AG04449 (cell line): ENCODE measurements around the gene FRMD4A.
"Not testable (repeated sequence)": the region's sequence is repeated elsewhere in the genome, so short reads cannot be mapped to it uniquely, and the experiment has no call there.

Experiments
- CTCF ChIA-PET: fragments of 350-600 bp; formaldehyde crosslinking; extraction: SDS; loops from one replicate; lab custom pipeline; 2021; ENCODE audit warnings: antibody characterized with exemption; lab: Yijun Ruan, JAX
- POLR2A ChIA-PET: fragments of 400-600, 350-600 bp; formaldehyde crosslinking; extraction: SDS; loops from one replicate; lab custom pipeline; 2020; ENCODE audit warnings: antibody characterized with exemption, inconsistent platforms; lab: Yijun Ruan, JAX
- DNase-seq: peaks from one replicate; pipeline ENCODE4 v3.0.0-alpha.2; 2010; ENCODE audit warnings: low read depth, low spot score
- H3K4me3 ChIP-seq: 2 replicates; pipeline ENCODE4 v1.5.1; 2011; ENCODE audit warnings: low read depth, mild to moderate bottlenecking, control low read depth, low read length
- TF ChIP-seq, protein P1 (sequence below): IDR thresholded peaks from one replicate; pipeline ENCODE4 v1.5.1; 2011; ENCODE audit warnings: mild to moderate bottlenecking, moderate library complexity, low read length, control low read depth, inconsistent platforms; ENCODE audit not compliant: insufficient read depth; ENCODE audit errors: missing control alignments

The FRMD4A gene

DNA sequence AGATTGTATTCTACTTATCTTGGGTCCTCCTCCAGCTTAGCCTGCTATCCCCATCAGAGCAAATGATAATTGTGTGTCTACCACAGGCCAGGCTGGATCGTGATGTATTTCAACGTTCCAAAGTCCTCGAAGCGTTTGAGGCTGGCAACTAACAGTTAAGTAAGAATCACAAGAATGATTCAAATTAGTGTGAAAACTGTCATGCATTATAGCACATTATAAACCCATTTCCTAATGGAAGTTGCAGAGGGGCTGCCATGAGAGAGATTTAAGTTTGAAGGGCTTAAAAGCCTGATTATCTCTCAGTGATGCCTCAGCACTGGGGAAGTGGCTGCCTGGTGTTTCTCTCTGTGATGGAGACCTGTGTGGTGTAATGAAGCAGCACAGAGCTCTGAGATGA lies 119.1 kb downstream of the FRMD4A start:
- H3K4me3 ChIP-seq, result no peak overlapping the region
- CTCF ChIA-PET, result interaction anchor here (1.5 to 2.4 kb wide), 2 partner anchors 11 to 15 kb away, joined by 6 to 10 read pairs; no protein-coding TSS in a partner anchor
- POLR2A ChIA-PET, result no interaction called here
- no peak for DNase-seq
- TF ChIP-seq, protein P1, sequence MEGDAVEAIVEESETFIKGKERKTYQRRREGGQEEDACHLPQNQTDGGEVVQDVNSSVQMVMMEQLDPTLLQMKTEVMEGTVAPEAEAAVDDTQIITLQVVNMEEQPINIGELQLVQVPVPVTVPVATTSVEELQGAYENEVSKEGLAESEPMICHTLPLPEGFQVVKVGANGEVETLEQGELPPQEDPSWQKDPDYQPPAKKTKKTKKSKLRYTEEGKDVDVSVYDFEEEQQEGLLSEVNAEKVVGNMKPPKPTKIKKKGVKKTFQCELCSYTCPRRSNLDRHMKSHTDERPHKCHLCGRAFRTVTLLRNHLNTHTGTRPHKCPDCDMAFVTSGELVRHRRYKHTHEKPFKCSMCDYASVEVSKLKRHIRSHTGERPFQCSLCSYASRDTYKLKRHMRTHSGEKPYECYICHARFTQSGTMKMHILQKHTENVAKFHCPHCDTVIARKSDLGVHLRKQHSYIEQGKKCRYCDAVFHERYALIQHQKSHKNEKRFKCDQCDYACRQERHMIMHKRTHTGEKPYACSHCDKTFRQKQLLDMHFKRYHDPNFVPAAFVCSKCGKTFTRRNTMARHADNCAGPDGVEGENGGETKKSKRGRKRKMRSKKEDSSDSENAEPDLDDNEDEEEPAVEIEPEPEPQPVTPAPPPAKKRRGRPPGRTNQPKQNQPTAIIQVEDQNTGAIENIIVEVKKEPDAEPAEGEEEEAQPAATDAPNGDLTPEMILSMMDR, result no peak

DNA sequence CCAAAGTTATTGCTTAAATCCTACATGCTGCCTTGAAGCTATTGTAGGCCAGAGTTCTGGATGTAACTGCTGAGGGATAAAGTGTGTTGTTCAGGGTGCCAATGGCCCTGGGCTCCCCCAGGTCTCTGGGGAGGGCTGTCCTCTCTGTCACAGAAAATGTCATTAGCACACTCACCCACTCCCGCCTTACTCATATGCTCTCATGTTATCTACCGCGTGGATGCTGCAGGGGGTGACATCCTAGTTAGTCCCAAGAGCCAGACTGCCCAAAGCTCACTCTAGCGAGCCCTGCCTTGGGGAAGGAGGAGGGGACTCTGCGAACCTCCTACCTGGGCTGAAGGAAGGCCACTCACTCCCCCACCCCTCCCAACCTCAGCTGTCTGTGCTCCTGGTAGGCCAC lies 122.5 kb downstream of the FRMD4A start:
- ChIA-PET POLR2A (no interaction called here), CTCF (interaction anchor here (1.0 kb wide), 1 partner anchor 11 kb away, joined by 4 read pairs; no protein-coding TSS in a partner anchor)
- TF ChIP-seq, protein P1, result no peak

DNA sequence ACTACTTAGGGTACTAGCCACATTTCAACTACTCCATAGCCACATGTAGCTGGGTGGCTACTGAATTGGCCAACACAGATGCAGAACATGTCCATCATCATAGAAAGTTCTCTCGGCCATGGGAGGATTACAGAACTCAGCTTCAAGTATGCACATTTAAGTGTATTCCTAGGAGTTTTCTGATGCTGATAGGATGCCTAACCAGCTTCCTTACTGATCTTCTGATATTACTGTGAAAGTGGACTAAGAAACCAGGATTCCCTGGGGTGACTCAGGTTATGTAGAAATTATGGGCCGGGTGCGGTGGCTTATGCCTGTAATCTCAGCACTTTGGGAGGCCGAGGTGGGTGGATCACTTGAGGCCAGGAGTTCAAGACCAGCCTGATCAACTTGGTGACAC lies 125.5 kb downstream of the FRMD4A start:
- H3K4me3 ChIP-seq, result no peak overlapping the region
- ChIA-PET CTCF (interaction anchor here (1.2 to 2.8 kb wide), 2 partner anchors 9 to 85 kb away, joined by 3 to 16 read pairs; no protein-coding TSS in a partner anchor), POLR2A (no interaction called here)
- TF ChIP-seq, protein P1, result no peak
- DNase-seq, result no peak

More for the DNA sequence above, 122.5 kb downstream of the FRMD4A start:
- no peak for DNase-seq
- no peak overlapping the region for H3K4me3 ChIP-seq

DNA sequence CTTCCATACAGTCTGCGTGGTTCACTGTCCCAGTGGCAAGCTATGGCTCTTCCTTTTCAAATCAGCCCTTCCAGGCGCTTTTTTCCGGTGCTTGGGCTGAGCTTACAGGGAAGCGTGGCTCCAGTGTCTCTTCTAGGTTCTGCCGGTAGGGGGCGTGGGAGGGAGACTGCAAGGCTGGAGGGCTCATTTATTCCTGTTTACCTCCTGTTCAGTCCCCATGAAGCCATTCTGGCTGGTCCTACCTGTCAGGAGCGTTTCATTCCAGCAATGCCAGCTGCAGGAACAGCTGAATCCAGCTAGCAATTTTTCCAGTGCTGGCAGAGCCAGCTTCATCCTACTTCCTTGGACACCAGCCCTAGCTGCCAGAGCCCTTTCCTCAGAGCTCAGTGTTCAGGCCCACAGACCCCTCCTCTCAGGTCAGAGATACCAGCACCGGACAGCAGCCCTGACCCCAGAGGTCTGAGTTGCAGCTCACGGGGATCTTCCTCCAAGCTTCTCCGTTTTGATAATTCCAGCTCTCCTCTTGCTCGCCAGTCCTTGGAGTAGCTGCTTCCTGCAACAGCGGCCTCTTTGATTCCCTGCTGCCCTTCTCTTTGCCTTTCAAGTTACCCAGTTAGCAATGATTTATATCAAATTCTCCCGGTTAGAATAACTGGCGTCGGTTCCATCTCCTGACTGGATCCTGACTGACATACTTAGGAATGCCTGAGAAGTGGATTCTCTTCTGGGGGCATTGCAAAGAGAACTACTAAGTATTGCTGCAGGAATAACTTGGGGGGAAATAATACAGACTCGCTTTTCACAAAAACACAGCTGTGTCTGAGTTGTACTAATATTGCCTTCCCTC lies 129.8 kb downstream of the FRMD4A start:
- ChIA-PET POLR2A (interaction anchor here (0.7 kb wide), 1 partner anchor 276 kb away, joined by 3 read pairs; no protein-coding TSS in a partner anchor), CTCF (interaction anchor here (0.9 to 8.1 kb wide), 10 partner anchors 9 to 412 kb away, joined by 3 to 154 read pairs (median 4); no protein-coding TSS in a partner anchor)
- no peak for DNase-seq
- TF ChIP-seq, protein P1, result no peak
- H3K4me3 ChIP-seq, result no peak overlapping the region

DNA sequence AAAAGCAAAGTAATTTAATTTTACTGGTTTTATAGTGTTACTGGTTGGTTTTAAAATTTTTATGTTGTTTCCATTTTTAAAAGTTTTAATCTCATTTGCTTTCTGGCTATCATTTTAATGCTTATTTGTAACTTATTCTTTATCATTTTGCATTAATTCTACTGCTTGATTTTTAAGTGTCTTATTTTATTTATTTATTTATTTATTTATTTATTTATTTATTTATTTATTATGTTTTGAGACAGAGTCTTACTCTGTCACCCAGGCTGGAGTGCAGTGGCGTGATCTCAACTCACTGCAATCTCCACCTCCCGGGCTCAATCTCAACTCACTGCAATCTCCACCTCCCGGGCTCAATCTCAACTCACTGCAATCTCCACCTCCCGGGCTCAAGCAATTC lies 131.6 kb downstream of the FRMD4A start:
- DNase-seq, POLR2A ChIA-PET, H3K4me3 ChIP-seq: not testable (repeated sequence)
- CTCF ChIA-PET, result interaction anchor here (0.8 to 8.1 kb wide), 8 partner anchors 8 to 624 kb away, joined by 3 to 154 read pairs (median 6); no protein-coding TSS in a partner anchor

DNA sequence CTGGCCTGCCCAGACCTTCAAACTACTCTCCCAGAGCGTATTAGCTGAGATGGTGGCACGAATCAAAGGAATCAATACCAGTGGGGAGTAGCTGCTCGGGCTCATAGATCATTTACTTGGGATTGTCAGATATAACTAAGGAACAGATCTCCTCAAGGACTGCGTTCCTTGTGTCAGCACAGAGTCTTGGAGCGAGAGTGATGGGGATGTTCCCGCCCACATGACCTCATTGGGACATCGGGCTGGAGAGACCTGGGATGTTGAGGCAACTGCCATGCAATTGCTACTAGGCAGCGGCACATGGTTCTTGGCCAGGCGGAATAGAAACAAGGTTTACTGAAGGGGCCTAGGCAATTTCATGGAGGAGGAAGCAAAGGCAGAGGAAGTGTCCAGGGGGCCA lies 132.6 kb downstream of the FRMD4A start:
- CTCF ChIA-PET, result interaction anchor here (1.2 to 8.1 kb wide), 8 partner anchors 9 to 625 kb away, joined by 3 to 154 read pairs (median 8); no protein-coding TSS in a partner anchor

More for the DNA sequence above, 132.6 kb downstream of the FRMD4A start:
- no peak overlapping the region for H3K4me3 ChIP-seq
- POLR2A ChIA-PET, result no interaction called here
- no peak for DNase-seq
- TF ChIP-seq, protein P1, result no peak
